ENCODE results near the gene ZMYND19.

The ZMYND19 gene

DNA sequence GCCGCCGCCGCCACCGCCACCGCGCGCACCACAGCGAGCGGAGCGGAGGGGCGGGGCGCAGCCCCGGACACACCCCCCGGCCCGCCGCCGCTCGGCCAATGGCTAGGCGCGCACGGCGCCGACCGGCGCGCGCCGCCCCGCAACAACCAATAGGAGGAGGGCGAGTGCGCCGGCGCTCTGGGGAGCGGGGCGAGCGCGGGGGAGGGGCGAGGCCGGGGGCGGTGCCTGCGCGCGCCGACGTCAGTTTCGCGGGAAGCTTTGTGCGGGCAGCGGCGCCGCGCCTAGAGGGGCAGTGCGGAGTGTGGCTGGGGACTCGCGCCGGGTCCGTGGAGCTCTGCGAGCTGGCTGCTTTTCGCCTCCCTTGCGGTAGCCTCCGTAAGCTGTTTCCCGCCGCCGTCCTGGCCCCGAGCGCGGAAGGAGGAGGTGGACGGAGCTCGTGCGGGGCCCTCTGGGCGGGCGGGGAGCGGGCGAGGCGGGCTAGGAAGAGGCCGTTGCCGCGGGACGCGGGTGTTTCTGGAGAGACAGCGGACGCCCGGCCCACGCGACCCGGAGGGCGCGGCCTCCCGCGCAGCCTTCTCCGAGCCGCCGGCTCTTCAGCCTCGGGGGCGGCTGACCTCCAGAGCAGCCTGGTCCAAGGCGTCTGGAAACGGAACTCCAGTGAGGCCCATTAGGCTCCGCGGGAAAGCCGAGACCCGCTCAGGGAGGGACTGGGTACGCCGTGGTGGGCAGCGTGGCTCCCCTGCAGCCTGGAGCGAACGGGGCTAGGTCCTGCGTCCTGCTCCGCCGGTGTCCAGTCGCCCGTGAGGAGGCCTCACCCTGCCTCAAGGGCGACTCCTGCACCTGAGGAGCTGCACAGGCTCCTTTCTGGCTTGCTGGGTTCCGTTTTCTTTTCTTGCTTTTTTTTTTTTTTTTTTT lies at the start of gene ZMYND19:
Gene ZMYND19 (minus strand): TSS at position 44 of the 915 bp plus-strand sequence. CDS start 249 bp downstream, outside the sequence.
- peak within 1 kb of the TSS; percentile 67 for H3K4me3 ChIP-seq (ENCODE audit: control insufficient read depth, low read depth, low read length)
- peak; percentile 79 for DNase-seq (ENCODE audit: low read depth)
- TF ChIP-seq, protein P1, sequence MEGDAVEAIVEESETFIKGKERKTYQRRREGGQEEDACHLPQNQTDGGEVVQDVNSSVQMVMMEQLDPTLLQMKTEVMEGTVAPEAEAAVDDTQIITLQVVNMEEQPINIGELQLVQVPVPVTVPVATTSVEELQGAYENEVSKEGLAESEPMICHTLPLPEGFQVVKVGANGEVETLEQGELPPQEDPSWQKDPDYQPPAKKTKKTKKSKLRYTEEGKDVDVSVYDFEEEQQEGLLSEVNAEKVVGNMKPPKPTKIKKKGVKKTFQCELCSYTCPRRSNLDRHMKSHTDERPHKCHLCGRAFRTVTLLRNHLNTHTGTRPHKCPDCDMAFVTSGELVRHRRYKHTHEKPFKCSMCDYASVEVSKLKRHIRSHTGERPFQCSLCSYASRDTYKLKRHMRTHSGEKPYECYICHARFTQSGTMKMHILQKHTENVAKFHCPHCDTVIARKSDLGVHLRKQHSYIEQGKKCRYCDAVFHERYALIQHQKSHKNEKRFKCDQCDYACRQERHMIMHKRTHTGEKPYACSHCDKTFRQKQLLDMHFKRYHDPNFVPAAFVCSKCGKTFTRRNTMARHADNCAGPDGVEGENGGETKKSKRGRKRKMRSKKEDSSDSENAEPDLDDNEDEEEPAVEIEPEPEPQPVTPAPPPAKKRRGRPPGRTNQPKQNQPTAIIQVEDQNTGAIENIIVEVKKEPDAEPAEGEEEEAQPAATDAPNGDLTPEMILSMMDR (conservative IDR thresholded peaks at IDR 0.05; ENCODE audit: control insufficient read depth, insufficient read depth, low read depth, low read length) = no peak

DNA sequence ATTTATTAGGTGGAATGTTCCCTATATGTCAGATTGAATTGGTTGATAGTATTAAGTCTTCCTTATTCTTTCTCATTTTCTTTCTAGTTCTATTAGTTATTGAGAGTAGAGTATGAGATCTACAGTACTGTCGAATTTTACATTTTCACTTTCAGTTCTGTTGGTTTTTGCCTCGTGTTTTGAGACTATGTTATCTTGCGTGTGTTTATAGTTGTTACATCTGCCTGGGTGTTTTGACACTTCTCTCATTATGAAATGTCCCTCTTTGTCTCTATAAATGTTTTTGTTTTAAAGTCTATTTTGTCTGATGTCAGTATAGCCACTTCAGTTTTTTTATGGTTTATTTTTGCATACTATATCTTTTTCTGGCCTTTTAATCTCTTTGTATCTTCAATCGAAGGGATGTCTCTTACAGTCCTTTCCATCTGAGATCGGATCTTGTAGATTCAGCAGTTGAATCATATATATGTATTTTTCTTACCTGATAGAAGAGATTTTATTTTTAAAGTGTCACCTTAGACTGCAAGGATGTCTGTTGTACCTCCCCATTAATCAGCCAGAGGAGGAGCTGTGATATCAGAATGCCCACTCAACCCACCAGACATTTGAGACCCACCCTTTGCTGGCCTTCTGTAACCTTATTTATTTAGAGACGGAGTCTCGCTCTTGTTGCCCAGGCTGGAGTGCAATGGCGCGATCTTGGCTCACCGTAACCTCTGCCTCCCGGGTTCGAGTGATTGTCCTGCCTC lies 49.2 kb upstream of the ZMYND19 start:
- H3K4me3 ChIP-seq (ENCODE audit: control insufficient read depth, low read depth, low read length) = no peak overlapping the region
- peak; percentile 23 for DNase-seq (ENCODE audit: low read depth)
- TF ChIP-seq, protein P1 (conservative IDR thresholded peaks at IDR 0.05; ENCODE audit: control insufficient read depth, insufficient read depth, low read depth, low read length) = no peak

DNA sequence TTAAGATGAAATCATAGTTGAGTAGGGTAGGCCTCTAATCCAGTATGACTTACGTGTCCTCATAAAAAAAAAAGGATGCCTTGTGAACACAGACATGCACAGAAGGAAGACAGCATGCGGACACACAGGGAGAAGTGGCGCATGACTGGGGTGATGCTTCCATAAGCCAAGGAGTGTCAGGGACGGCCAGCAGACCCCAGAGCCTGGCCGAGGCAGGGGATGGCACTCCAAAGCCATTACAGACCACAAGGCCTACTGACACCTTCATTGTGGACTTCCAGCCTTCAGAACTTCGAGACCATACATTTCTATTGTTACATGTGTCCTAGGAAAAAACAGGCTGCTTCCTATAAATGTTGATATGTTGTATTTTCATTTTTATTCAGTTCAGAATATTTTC lies 48.4 kb upstream of the ZMYND19 start:
- TF ChIP-seq, protein P1 (conservative IDR thresholded peaks at IDR 0.05; ENCODE audit: control insufficient read depth, insufficient read depth, low read depth, low read length) = no peak
- H3K4me3 ChIP-seq (ENCODE audit: control insufficient read depth, low read depth, low read length) = no peak overlapping the region
- DNase-seq (ENCODE audit: low read depth) = no peak

DNA sequence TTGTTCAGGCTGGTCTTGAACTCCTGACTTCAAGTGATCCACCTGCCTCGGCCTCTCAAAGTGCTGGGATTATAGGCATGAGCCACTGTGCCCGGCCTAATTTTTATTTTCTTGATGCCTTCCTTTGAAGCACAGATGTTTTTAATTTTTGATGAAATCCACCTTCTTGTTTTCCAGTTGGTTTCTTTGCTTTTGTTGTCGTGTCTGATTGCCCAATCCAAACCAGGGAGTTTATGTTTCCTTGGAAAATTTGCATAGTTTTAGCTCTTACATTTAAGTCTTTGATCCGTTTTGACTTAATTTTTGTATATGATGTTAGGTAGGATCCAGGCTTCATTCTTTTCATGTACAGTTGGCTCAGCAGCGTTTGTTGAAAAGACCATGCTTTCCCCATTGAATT lies 43.7 kb upstream of the ZMYND19 start:
- peak; percentile 38 for DNase-seq (ENCODE audit: low read depth)
- TF ChIP-seq, protein P1 (conservative IDR thresholded peaks at IDR 0.05; ENCODE audit: control insufficient read depth, insufficient read depth, low read depth, low read length) = no peak
- H3K4me3 ChIP-seq (ENCODE audit: control insufficient read depth, low read depth, low read length) = no peak overlapping the region

DNA sequence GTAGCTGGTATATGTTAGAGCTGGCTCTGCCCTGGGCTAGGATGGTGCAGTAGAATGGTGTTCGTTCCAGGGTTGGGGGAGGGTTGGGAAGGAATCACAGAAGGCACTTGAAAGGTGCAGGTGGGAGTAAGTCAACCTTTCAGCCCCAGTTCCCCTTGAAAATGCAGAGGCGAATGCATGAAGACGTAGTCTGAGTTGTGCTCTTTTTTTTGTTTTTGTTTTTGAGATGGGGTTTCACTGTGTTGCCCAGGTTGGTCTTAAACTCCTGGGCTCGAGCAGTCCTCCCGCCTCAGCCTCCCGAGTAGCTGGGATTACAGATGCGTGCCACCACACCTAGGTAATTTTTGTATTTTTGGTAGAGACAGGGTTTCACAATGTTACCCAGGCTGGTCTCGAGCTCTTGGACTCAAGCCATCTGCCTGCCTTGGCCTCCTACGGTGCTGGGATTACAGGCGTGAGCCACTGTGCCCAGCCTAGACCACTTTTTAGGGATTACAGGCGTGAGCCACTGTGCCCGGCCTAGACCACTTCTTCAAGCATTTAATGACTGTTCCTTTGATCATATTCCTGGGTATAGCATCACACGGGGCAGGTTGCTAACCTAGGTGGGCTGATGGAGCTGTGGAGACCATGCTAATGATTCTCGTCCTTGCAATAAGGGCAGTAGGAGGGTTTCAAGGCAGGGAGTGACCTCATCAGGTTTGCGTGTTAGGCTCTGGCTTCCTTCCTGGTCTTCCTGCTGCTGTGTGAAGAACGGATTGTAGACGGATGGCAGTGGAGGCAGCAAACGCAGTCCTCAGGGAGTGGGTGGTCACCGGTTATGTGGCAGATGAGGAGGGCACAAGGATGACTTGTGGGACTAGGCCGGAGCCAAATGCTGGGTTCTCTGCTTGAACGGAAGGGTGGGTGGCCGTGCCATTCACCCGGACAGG lies 42.2 kb upstream of the ZMYND19 start:
- TF ChIP-seq, protein P1 (conservative IDR thresholded peaks at IDR 0.05; ENCODE audit: control insufficient read depth, insufficient read depth, low read depth, low read length) = no peak
- no peak overlapping the region for H3K4me3 ChIP-seq (ENCODE audit: control insufficient read depth, low read depth, low read length)
- peak; percentile 60 for DNase-seq (ENCODE audit: low read depth)
